Thoracic aorta (tissue), 2 donors: Measurements from ENCODE around the gene NRAS. TPM values are rescaled to one million over a fixed set of nuclear protein-coding genes. Genes with fewer than 3 reads are reported as not detected.
A peak's percentile ranks its signal among the peaks of the same experiment; 100 is the strongest.

Experiments
- ATAC-seq: fragments of 150-250 bp; one replicate; pipeline ENCODE4 v1.8.0; 2017; ENCODE audit warnings: low read depth; ENCODE audit not compliant: insufficient number of reproducible peaks, low FRiP score
- DNase-seq: peaks from one replicate; pipeline ENCODE4 v3.0.0-alpha.2; 2020; ENCODE audit warnings: low spot score
- H3K27ac ChIP-seq, 2 donors: fragments of 200-600 bp; sonication (generic); 1 replicate in 1 of 2; 2 replicates in 1 of 2; pipeline ENCODE4 v1.5.1; 2016; ENCODE audit warnings: mild to moderate bottlenecking in 2 of 2, moderate library complexity in 2 of 2
- H3K27me3 ChIP-seq: fragments of 200-600 bp; sonication (generic); replicated peaks from 2 replicates; pipeline ENCODE4 v1.6.0; 2016; ENCODE audit warnings: mild to moderate bottlenecking; ENCODE audit not compliant: insufficient read depth
- H3K36me3 ChIP-seq: fragments of 200-600 bp; sonication (generic); one replicate; pipeline ENCODE4 v1.5.1; 2016
- H3K4me1 ChIP-seq, 2 donors: fragments of 200-600 bp; sonication (generic); 1 replicate in 1 of 2; 2 replicates in 1 of 2; pipeline versions ENCODE4 v1.5.1 to v1.6.0; 2016; ENCODE audit warnings: low read depth in 2 of 2, mild to moderate bottlenecking in 1 of 2; ENCODE audit not compliant: control insufficient read depth in 1 of 2
- H3K4me3 ChIP-seq: fragments of 200-600 bp; sonication (generic); 2 replicates; pipeline ENCODE4 v1.5.1; 2016; ENCODE audit warnings: mild to moderate bottlenecking
- H3K9me3 ChIP-seq: fragments of 200-600 bp; sonication (generic); 2 replicates; pipeline ENCODE4 v1.5.1; 2016
- CTCF ChIP-seq: fragments of 200-600 bp; sonication (generic); IDR thresholded peaks from one replicate; pipeline ENCODE4 v1.5.1; 2019; ENCODE audit warnings: antibody characterized with exemption
- total RNA-seq, 2 donors: library from RNA; depleted of rRNA; stranded (reverse); fragments of >200 nt; gene quantifications; one replicate each; pipeline versions ENCODE4 v1.1.0 to v1.2.3, GENCODE V29; 2016

NRAS gene
- total RNA-seq, 2 donors from 2014 or later, result 11.4 to 24.8 TPM

DNA sequence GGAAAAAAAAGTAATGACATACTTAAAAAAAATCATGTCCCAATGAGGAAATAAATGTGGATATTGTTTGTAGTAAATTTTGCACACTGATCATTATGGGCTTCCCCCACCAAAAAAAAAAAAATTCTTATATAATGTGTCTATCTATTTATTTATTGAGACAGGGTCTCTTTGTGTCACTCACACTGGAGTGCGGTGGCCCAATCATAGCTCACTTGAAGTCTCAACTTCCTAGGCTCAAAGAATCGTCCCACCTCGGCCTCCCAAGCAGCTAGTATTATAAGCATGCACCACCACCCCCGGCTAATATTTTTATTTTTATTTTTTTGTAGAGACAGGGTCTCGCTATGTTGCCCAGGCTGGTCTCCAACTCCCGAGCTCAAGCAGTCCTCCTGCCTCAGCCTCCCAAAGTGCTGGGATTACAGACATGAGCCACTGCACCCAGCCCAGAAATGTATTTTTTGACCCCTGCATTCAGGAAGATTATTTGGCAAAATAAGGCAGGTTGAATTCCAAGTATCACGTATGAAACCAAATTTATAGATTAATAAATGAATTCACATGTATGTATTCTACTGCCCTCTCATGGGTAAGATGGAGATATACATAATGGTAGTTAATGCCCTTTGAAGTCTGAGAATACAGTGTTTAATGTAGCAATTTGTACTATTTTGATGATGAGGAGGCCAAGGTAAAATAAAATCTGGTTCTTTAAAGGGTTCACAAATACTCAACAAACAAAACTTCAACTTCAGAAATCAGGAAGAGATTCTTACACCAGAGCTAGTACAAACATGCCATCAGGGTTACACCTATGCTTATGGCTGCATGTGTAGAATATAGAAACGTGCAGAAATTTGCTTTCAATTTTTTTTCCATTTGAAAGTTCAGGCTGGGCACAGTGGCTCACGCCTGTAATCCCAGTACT, 45.3 kb downstream of the NRAS start:
- Histone ChIP-seq H3K4me3 (peak overlapping the region; percentile 83), H3K9me3 (no peaks in the 10 kb centered on the region), H3K36me3 (no peaks in the 10 kb centered on the region), H3K27me3 (no peaks in the 10 kb centered on the region), H3K4me1 (no peaks in the 10 kb centered on the region), H3K27ac (no peak overlapping the region)
- TF ChIP-seq CTCF, result no peak
- DNase-seq, result no peak
- ATAC-seq, result no peak

GRCh38 chr1:114670083-114671010, 46.2 kb downstream of the NRAS start:
- Histone ChIP-seq H3K4me1 (no peaks in the 10 kb centered on the region), H3K27ac (peak overlapping the region; percentile 46 to 80), H3K9me3 (no peaks in the 10 kb centered on the region), H3K27me3 (no peaks in the 10 kb centered on the region), H3K4me3 (peak overlapping the region; percentile 83), H3K36me3 (no peaks in the 10 kb centered on the region)
- DNase-seq, result peak; percentile 80
- peak; percentile 93 for ATAC-seq
- TF ChIP-seq CTCF, result peak; percentile 42

DNA sequence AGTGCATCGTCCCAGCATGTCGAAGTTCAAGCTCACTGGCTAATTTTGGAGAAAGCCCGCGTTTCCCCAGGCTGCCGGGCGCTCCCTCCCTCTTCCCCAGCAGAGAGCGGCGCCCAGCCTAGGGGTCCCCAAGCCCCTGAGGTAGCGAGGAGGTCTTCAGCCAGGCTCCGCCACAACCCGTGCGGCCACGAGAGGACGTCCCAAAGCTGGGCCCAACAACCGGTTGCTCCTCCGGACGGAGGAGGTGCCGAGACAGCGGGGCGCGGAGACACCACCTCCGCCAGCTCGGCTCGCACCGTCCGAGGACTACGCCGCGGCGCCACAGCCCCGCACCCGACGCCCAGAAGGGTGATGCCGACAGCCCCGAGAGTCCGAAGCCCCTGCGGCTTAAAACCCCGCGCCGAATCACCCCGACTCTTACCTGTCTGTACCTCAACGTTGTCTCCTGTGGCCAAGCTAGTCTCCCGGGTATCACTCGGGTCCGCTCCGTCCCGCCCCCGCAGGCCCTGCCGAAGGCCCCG, 46.9 kb downstream of the NRAS start, which contains the start of gene DENND2C:
TSS of gene DENND2C (minus strand) at position 488 of the 521 bp plus-strand sequence. CDS start 44,065 bp downstream, outside the sequence.
- Histone ChIP-seq H3K9me3 (no peaks in the 10 kb centered on the region), H3K27me3 (no peaks in the 10 kb centered on the region), H3K4me3 (peak within 1 kb of the TSS; percentile 83), H3K36me3 (no peaks in the 10 kb centered on the region), H3K4me1 (no peaks in the 10 kb centered on the region), H3K27ac (peak within 1 kb of the TSS; percentile 46 to 80)
- no peak for TF ChIP-seq CTCF
- peak; percentile 33 for ATAC-seq
- no peak for DNase-seq

DNA sequence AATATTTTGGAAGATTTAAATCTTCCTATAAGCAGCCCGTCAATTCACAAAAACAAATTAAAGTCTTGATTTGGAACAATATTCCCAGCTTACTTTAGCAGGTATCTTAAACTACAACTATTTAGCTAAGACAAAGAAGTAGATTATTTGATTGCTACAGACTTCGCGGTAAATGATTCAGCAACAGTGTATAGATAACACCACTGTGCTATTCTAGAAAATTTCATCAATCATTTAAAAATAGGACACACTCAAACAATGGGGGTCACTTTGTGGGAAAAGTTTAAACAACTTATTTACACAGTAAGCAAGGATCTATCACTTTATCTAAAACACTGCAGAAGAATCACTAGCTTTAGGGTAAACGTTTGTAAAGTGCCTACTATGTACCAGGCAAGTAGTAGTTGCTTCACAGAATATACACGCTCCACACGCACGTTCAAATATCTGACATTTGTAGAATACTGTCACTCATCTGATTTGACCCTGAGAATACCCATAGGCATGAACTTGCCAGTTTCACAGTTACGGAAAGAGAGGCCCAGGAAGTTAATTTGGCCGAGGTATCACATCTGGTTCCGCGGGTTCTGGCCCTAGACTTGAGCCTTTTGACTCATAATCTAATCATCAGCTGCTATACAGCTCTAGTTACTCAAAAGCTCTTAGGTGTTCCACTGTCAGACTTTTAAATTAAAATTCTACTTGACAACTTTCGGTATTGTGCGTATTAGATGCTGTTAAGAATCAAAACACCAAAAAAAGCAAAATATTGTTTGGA, 47.6 kb downstream of the NRAS start:
- peak overlapping the region; percentile 83 for H3K4me3 ChIP-seq
- DNase-seq (no peak), ATAC-seq (no peak)
- peak overlapping the region in 1 of 2 donors; percentile 80 for H3K27ac ChIP-seq
- H3K4me1 ChIP-seq, result no peaks in the 10 kb centered on the region
- no peak for TF ChIP-seq CTCF
- H3K36me3 ChIP-seq, result no peaks in the 10 kb centered on the region
- H3K9me3 ChIP-seq, result no peaks in the 10 kb centered on the region
- no peaks in the 10 kb centered on the region for H3K27me3 ChIP-seq
